HEK293T (cell line): ENCODE data around the gene DIAPH3.

Experiments
- FOXK2 ChIP-seq: fragments of 450-650 bp; IDR thresholded peaks from 2 replicates; pipeline ENCODE4 v1.6.1; 2016; ENCODE audit warnings: mild to moderate bottlenecking
- HDGF ChIP-seq: fragments of 450-650 bp; IDR thresholded peaks from 2 replicates; pipeline ENCODE4 v1.6.1; 2017; ENCODE audit warnings: antibody characterized with exemption, borderline replicate concordance
- SP1 ChIP-seq: fragments of 450-650 bp; IDR thresholded peaks from 2 replicates; pipeline ENCODE4 v1.6.1; 2017
- SUZ12 ChIP-seq: fragments of 450-650 bp; IDR thresholded peaks from 2 replicates; pipeline ENCODE4 v1.6.1; 2016; ENCODE audit warnings: mild to moderate bottlenecking
- TARDBP ChIP-seq: fragments of 450-650 bp; IDR thresholded peaks from 2 replicates; pipeline ENCODE4 v1.6.1; 2016
- ZNF384 ChIP-seq: fragments of 450-650 bp; IDR thresholded peaks from 2 replicates; pipeline ENCODE4 v1.6.1; 2016
- TF ChIP-seq, protein P1 (sequence below): fragments of 450-650 bp; IDR thresholded peaks from 2 replicates; pipeline ENCODE4 v1.6.1; 2016

DNA sequence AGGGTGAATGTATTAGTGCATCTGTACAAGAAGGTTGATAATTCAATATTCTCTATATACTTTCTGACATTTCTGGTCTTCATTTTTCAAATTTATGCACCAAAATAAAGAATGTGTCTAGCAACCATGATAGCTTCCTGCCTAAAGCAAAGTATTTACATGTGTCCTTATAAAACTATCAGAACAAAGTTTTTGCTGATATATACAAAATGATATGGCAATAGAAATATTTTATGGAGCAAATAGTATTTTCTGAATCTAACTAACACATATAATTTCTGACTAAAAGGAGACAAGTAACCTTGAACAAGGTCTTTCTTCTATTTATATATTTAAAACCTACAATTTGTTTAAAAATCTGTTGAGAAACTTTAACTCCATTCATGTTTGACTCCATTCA, 184.9 kb downstream of the DIAPH3 start:
- TF ChIP-seq, protein P1, sequence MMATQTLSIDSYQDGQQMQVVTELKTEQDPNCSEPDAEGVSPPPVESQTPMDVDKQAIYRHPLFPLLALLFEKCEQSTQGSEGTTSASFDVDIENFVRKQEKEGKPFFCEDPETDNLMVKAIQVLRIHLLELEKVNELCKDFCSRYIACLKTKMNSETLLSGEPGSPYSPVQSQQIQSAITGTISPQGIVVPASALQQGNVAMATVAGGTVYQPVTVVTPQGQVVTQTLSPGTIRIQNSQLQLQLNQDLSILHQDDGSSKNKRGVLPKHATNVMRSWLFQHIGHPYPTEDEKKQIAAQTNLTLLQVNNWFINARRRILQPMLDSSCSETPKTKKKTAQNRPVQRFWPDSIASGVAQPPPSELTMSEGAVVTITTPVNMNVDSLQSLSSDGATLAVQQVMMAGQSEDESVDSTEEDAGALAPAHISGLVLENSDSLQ = no peak
- TF ChIP-seq SUZ12 = no peak
- no peak for TF ChIP-seq TARDBP
- TF ChIP-seq SP1 = no peak
- no peak for TF ChIP-seq HDGF
- TF ChIP-seq ZNF384 = no peak
- no peak for TF ChIP-seq FOXK2
